Inflammatory macrophage (primary cell): ENCODE data around the gene ENG.
"Not testable (repeated sequence)": the region's sequence is repeated elsewhere in the genome, so short reads cannot be mapped to it uniquely, and the experiment has no call there.

ENCODE experiments used
- DNase-seq, 2 donors: peaks; one replicate each; pipeline ENCODE4 v3.0.0-alpha.2; 2020 to 2022

The ENG gene

GRCh38 chr9:127878001-127878651 is 23.7 kb upstream of the ENG start:
- no peak for DNase-seq

DNA sequence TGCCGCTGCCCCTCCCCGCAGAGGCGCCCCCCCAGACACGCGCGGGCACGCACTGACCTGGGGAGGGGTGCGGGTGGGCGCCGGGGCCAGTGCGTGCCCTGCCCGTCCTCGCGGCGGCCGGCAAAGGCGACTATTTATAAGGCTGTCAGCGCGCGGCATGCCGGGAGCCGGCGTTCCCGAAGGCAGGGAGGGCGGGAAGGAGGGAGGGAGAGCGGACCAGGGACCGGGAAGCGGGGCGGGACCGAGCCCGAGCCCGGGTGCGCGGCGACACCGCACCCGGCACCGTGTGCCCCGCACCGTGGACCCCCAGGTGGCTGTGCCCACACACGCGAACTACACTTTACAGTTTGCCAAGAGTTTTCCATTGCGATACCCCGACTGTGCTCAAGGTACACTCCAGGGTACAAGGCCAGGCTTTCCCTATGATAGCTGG is 23.1 kb upstream of the ENG start, which contains the start of gene AK1:
Gene AK1, minus strand, starts transcription at position 110 of the 433 bp plus-strand sequence. CDS start 3,058 bp downstream, outside the sequence.
- DNase-seq: no peak

GRCh38 chr9:127876764-127877562 is 22.5 kb upstream of the ENG start:
- DNase-seq: no peak

DNA sequence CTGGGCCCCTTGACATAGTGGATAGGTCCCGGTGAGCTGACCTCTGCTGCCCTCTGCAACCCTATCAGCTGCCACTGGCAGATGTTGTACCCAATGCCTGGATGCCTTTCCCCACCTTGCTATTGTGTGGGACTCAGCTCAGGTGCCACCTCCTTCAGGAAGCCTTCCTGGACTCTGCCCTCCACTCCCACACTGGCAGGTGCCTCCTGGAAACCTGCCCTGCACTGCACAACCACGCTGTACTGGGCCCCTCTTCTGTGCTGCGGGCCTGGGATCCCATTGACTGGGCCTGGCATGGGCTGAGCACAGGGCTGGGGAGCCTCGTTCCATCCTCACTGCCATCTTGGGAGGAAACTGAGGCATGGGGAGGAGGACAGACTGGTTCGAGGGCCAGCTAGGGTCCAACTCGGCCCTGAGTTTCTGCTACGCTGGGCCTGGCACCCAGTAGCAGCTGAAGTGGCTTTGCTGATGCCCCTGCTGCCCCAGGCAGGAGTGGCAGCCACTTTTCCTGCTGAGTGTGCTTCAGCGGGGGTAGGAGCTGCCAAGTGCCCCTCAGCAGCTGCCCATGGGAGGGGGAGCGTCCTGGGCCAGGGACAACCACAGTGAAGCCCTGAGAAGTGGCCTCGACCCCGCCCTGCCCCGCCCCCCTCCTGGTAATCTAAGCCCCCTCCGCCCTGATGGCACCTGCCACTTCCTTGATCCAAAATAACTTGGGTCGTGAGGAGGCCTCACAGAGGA is 21.7 kb upstream of the ENG start:
- DNase-seq: no peak

DNA sequence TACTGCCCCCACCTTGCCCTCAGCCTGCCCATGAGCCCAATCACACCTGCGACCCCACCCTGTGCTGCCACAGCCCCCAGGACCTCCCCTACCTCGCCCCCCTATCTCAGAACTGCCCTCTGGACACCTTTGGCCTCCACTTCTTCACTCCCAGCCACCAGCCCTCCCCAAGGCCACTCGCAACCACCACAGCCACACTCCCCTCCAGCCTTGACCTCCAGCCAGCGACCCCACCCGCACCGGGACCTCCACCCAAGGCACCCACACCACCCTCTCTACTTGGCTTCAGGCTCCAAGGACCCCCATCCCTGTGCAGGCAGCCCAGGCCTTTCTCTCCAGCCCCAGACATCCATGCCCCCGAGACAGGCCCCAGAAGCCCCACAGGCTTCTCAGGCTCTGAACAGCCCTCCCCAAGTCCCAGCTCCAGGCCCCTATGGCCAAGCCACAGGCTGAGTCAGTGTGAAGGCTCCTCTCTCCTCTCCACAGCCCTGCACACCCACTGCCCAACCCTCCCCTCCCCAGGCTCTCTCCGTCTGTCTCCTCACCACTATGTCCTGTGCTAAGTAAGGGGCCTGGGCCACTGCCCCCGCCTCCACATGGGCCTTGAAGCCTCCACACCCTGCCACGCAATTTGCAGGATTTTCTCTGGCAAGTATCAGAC is 21.0 kb upstream of the ENG start:
- DNase-seq: no peak

DNA sequence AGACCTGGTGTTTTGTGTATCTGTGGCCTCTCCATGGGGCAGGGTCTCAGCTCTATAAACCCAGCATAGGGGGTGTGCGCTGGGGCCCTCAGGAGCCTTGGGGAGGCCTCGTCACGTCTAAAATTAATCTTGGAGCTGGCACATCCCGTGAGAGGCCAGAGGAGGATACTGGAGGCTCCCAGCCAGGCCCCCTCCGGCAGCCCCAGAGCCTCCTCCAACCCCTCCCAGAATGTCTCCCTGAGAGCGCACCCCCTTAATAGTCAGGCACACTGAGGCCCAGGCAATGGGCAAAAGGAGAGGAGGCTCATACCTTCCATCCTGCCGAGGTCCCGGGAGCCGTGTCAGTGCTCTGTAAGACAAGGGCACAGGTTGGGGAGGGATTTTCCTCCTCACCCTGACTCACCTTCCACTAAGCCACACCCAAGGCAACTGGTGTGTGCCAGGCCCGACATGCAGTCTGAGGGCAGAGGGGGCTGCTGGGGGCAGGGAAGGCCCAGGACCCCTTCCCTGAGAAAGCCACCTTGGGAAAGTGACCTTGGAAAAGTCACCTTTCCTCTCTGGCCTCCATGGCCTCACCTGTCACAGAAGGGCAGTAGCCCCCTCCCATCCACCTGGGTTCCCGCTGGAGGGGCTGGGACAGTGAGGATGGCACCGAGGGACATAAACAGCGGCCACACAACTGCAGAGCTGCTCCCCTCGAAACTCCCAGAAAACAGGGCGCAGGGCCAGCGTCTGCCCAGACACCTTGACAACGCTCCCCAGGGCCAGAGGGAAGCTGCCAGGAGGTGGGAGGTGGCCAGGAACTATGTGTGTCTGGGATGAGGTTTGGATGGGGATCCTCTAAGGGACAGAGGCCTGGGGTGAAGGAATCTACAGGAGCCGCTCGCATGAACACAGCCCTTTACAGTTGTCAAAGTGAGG is 20.1 kb upstream of the ENG start:
- DNase-seq: no peak

DNA sequence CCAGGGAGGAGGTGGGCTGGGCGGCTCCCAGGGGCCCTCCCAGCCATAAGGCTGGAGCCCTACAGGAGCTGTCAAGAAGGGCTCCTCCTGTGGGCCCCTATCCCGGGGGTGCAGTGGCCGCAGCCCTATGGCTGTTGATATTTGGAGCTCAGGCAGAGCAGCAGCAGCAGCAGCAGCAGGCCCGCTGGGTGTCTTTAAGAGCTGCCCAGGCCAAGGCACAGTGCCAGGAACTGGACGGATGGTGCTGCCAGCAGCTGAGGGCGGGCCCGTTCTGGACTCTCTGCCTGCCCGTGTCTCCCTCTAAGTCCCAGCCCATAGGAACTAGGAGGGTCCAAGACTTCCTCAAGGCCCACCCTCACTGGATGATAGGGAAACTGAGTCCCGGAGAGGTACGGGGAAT is 19.4 kb upstream of the ENG start:
- DNase-seq: no peak

GRCh38 chr9:127873223-127873691 is 18.8 kb upstream of the ENG start:
- no peak for DNase-seq

DNA sequence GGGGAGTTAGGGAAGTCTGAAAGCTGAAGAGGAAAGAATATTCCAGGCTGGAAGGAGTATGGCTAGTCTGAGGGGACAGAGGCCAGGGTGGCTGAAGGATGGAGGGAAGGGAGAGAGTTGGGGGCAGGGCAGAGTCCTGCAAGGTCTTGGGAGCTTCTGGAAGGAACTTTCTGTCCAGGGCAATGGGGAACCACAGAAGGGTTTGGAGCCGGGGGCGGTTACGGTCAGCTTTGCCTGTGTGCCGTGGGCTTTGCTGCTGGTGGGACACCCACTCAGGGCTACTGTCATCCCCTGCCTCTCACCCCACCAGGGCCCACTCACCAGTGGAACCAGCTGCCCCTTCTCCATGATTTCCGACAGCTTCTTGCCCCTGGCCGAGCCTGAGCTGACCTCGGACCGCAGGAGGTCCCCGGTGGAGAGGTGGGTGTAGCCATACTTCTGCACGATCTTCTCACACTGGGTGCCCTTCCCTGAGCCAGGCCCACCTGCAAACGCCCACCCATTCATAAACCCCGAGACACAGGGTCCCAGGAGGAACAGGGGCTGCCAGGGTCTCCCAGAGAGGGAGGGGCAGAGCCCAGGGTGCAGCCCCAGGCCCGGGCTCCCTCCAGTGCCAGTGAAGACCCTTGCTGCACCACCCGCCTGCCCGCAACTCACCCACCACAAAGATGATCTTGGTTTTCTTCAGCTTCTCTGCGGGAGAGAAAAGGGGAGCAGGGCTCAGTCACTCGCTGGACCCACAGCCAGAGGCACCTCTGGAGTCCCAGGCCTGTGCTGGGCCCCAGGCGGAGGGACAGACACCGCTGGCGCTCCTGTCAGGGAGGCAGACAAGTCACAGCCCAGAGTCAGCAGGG is 18.1 kb upstream of the ENG start:
- peak in 1 of 2 donors; percentile 40 for DNase-seq

GRCh38 chr9:127871531-127871930 is 17.1 kb upstream of the ENG start:
- DNase-seq: peak in 1 of 2 donors; percentile 27

DNA sequence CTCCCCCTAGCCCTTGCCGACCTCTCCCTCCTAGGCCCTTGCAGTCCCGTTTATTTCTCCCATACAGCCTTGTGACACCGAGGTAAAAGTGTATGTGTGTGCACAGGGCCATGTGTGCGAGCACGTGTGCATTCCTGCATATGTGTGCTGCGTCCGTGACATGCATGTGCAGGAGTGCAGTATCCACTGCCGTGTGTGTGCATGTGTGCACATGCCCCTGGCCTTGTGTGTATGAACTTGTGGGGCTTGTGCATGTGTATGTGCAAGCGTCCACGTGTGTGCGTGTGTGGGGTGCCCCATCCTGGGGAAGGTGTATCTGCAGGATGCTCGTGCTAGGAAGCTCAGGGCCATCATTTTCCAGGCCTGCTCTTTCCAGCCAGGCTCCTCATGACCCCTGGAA is 16.4 kb upstream of the ENG start:
- no peak for DNase-seq

- DNase-seq: not testable (repeated sequence)
Measured at GRCh38 chr9:127870153-127870491, 15.7 kb upstream of the ENG start.

GRCh38 chr9:127869310-127870152 is 15.1 kb upstream of the ENG start:
- peak; percentile 90 to 92 for DNase-seq

- no peak for DNase-seq
Measured at GRCh38 chr9:127868278-127868902, 13.9 kb upstream of the ENG start.

GRCh38 chr9:127867356-127868277 is 13.2 kb upstream of the ENG start:
- DNase-seq: no peak

GRCh38 chr9:127866535-127866934 is 12.1 kb upstream of the ENG start:
- no peak for DNase-seq

- no peak for DNase-seq
Measured at GRCh38 chr9:127865645-127866464, 11.4 kb upstream of the ENG start.
